ENCODE measurements around the gene ISCU.
"Not testable (repeated sequence)": the region's sequence is repeated elsewhere in the genome, so short reads cannot be mapped to it uniquely, and the experiment has no call there.

Gene ISCU

DNA sequence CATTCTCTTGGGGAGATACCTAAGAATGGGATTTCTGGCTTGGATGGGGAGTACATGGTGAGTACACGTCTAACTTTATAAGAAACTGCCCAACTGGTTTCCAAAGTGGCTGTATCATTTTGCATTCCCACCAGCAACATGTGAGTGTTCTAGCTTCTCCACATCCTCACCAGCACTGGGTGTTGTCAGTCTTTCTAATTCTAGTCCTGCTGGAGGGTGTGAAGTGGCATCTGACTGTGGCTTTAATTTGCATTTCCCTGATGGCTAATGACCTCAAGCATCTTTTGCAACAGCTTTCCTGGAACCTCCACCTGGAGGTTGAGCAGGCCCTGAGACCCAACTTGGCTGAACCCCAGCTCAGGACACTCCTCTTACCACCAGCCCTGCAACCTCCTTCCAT, 53.5 kb downstream of the ISCU start:
- no peak for ATAC-seq (ENCODE audit: low read depth)
- Mint-ChIP-seq H3K36me3 (peaks cover 5% of the 10 kb centered on the region), H3K4me3 (peak overlapping the region; percentile 43), H3K9me3 (peaks cover 4% of the 10 kb centered on the region), H3K27me3 (no peaks in the 10 kb centered on the region), H3K27ac (peak overlapping the region; percentile 96), H3K4me1 (peaks cover 46% of the 10 kb centered on the region)
- DNase-seq (ENCODE audit: low spot score in 2 of 2) = no peak

- Mint-ChIP-seq H3K9me3 (peaks cover 4% of the 10 kb centered on the region), H3K4me1 (peaks cover 50% of the 10 kb centered on the region), H3K27me3 (no peaks in the 10 kb centered on the region), H3K36me3 (peaks cover 5% of the 10 kb centered on the region), H3K4me3 (peak overlapping the region; percentile 43), H3K27ac (peak overlapping the region; percentile 96)
- ATAC-seq (ENCODE audit: low read depth) (no peak), DNase-seq (ENCODE audit: low spot score in 2 of 2) (no peak)
These were observed 54.0 kb downstream of the ISCU start for GRCh38 chr12:108616359-108616758.

- H3K36me3 Mint-ChIP-seq = peaks cover 5% of the 10 kb centered on the region
- H3K27ac Mint-ChIP-seq = peak overlapping the region; percentile 96
- DNase-seq (ENCODE audit: low spot score in 2 of 2) = peak; percentile 62 to 75
- ATAC-seq (ENCODE audit: low read depth) = peak; percentile 89
- H3K27me3 Mint-ChIP-seq = no peaks in the 10 kb centered on the region
- peak overlapping the region; percentile 42 for H3K4me3 Mint-ChIP-seq
- H3K4me1 Mint-ChIP-seq = peaks cover 47% of the 10 kb centered on the region
- H3K9me3 Mint-ChIP-seq = peaks cover 4% of the 10 kb centered on the region
These were observed 54.8 kb downstream of the ISCU start for GRCh38 chr12:108616941-108617858.

DNA sequence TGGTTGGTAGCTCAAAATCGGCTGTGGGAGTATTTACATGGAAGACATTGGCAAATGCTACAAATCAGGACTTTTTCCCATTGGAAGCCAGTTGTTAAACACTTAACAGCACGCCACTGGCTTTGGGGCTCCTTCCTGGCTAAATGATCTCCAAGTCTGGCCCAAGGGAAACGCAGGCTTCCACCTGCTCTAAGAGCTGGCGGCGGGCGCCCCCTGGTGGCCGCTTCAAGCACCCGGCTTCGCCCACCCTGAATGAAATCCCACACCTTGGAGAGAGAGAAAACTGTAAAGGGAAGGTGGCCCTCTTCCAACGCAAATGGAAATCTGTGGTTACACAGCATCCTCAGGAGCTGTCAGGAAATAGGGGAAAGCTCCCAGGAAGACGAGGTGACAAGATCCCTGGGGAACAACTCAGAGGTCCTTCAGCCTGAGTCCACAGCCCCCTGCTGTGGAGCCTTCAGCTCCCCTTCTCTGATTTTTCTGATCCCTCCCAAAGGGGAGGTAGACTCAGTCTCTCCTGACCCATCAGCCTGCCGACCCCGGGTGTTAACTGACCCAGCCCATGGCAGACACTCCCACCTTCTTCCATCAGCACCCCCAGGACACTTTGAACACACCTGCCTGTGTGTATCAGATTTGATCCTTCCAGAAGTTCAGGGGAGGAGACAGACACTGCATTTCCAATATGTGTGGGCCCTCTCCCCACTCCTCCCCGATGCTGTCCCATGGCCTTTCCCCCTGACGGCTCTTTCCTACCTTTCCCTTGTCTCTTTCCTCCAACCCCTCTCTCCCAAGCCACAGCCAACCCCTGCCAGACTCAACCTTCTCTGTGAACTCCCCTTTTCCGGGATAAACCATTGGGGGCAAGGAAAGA, 55.9 kb downstream of the ISCU start:
- H3K4me1 Mint-ChIP-seq = peaks cover 44% of the 10 kb centered on the region
- H3K4me3 Mint-ChIP-seq = no peak overlapping the region

DNA sequence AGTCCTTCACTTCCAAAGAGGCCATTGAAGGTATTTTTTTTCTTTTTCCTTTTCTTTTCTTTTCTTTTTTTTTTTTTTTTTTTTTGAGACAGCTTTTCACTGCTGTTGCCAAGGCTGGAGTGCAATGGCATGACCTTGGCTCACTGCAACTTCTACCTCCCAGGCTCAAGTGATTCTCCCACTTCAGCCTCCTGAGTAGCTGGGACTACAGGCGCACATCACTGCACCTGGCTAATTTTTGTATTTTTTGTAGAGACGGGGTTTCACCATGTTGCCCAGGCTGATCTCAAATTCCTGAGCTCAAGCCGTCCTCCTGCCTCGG, 56.5 kb downstream of the ISCU start:
- Mint-ChIP-seq H3K4me1 (peaks cover 41% of the 10 kb centered on the region), H3K27ac (peak overlapping the region; percentile 96)
- H3K36me3 Mint-ChIP-seq; H3K9me3 Mint-ChIP-seq; ATAC-seq (ENCODE audit: low read depth); DNase-seq (ENCODE audit: low spot score in 2 of 2); H3K27me3 Mint-ChIP-seq; H3K4me3 Mint-ChIP-seq: not testable (repeated sequence)

More for the DNA sequence above, 55.9 kb downstream of the ISCU start:
- H3K9me3 Mint-ChIP-seq = peaks cover 4% of the 10 kb centered on the region
- ATAC-seq (ENCODE audit: low read depth) (peak; percentile 46), DNase-seq (ENCODE audit: low spot score in 2 of 2) (peak; percentile 75 to 86)
- H3K27ac Mint-ChIP-seq = peak overlapping the region; percentile 96
- H3K27me3 Mint-ChIP-seq = no peaks in the 10 kb centered on the region
- peaks cover 8% of the 10 kb centered on the region for H3K36me3 Mint-ChIP-seq

All from memory B cell (primary cell).